Esophagus (tissue), 2 donors: ENCODE measurements around the gene ELAC2. TPM values are rescaled to one million over a fixed set of nuclear protein-coding genes. Genes with fewer than 3 reads are reported as not detected.
"Not testable (repeated sequence)": the region's sequence is repeated elsewhere in the genome, so short reads cannot be mapped to it uniquely, and the experiment has no call there.

Experiments used
- H3K27ac ChIP-seq, 2 donors: one replicate each; pipeline ENCODE4 v1.5.1; 2013; ENCODE audit warnings: low read depth in 2 of 2, mild to moderate bottlenecking in 2 of 2, inconsistent platforms in 1 of 2, low read length in 1 of 2, moderate library complexity in 1 of 2
- H3K27me3 ChIP-seq, 2 donors: one replicate each; pipeline ENCODE4 v1.6.1; 2013; ENCODE audit warnings: low read length in 2 of 2, control low read depth in 1 of 2, mild to moderate bottlenecking in 1 of 2; ENCODE audit not compliant: insufficient read depth in 2 of 2, control insufficient read depth in 1 of 2
- H3K36me3 ChIP-seq, 2 donors: one replicate each; pipeline ENCODE4 v1.6.1; 2013; ENCODE audit warnings: low read length in 1 of 2; ENCODE audit not compliant: control insufficient read depth in 2 of 2, insufficient read depth in 2 of 2
- H3K4me1 ChIP-seq, 2 donors: one replicate each; pipeline ENCODE4 v1.6.1; 2013; ENCODE audit warnings: low read length in 1 of 2; ENCODE audit not compliant: control insufficient read depth in 2 of 2, insufficient read depth in 2 of 2
- H3K4me3 ChIP-seq, 2 donors: one replicate each; pipeline ENCODE4 v1.5.1; 2013; ENCODE audit warnings: low read length in 2 of 2, mild to moderate bottlenecking in 2 of 2, low read depth in 1 of 2, moderate library complexity in 1 of 2
- H3K9me3 ChIP-seq, 2 donors: one replicate each; pipeline ENCODE4 v1.6.1; 2013; ENCODE audit warnings: mild to moderate bottlenecking in 2 of 2, low read depth in 1 of 2, low read length in 1 of 2, moderate library complexity in 1 of 2; ENCODE audit not compliant: control insufficient read depth in 2 of 2, insufficient read depth in 1 of 2
- WGBS, 2 donors: extraction: QIAGEN DNeasy Blood & Tissue Kit; methylation state at CpG; one replicate each; pipeline ENCODE4 v1.1.7; 2013; 5-methylcytosine and 5-hydroxymethylcytosine counted together
- polyA plus RNA-seq, 2 donors: library from polyadenylated mRNA; stranded (reverse); fragments of 200-250 nt; gene quantifications; one replicate each; pipeline ENCODE4 v1.2.3, GENCODE V29; 2013
- donor health status: healthy with polysubstance abuse.
- donor health status: Bipolar disorder and iron deficiency.

Gene ELAC2
- polyA plus RNA-seq, 2 donors = 27.3 to 37.3 TPM

DNA sequence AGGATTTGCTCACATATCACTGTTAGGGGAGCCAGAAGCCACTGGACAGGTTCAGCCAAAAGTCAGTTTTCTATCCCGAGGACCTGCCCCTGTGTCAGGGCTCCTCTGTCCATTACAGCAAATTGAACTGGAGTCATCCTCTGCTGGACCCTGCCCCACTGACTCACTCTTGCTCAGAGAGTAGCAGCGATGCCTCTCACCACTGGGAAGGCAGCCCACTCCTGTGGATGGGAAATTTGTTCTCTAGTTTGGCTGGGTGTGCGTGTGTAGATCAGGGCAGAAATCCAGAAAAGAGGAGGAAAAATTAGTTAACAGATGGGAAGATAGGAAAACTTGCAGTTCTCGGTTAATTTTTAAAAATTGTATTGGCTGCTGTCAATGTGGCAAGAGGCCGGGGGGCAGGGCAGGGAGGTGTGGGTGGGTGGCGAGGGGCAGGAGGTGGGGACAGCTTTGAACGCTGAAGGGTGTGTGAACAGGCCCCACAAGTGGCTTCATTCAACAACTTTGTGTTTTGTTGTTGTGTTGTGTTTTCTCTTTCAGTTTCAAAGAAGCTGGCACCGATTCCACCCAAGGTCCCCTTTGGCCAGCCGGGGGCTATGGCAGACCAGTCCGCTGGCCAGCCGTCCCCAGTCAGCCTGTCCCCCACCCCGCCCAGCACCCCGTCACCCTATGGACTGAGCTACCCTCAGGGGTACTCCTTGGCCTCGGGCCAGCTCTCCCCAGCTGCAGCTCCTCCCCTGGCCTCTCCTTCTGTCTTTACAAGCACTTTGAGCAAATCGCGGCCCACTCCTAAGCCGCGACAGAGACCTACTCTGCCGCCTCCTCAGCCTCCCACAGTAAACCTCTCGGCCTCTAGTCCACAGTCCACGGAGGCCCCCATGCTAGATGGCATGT lies 33.6 kb downstream of the ELAC2 start:
- Histone ChIP-seq H3K4me3 (no peak overlapping the region), H3K27ac (no peak overlapping the region), H3K27me3 (no peaks in the 10 kb centered on the region), H3K4me1 (peaks cover 0 to 5% of the 10 kb centered on the region in 2 donors), H3K9me3 (no peaks in the 10 kb centered on the region), H3K36me3 (no peaks in the 10 kb centered on the region)
- WGBS, 2 donors = 68 to 71% methylated on average over 20 to 21 of the region's 21 CpGs

DNA sequence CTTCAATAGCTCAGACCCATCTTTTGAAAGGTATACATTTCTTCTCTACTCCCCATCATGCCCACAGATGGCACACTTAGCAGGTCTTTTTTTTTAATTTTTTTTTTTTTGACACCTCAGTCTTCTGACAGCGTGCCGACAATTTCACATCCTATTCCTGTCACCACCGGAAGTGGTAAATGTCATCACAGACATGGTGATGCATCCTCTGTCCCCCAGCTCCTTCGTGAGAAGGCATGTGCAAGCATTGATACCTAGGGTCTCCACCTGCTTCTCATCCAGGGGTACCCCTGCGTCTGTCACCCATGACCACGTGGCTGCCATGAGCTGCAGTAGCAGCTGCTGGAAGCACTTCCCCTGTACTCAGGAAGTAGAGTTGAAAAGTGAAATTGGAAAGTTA lies 35.6 kb downstream of the ELAC2 start:
- Histone ChIP-seq H3K36me3 (no peaks in the 10 kb centered on the region), H3K27me3 (no peaks in the 10 kb centered on the region), H3K27ac (no peak overlapping the region), H3K4me1 (peaks cover 0 to 5% of the 10 kb centered on the region in 2 donors), H3K9me3 (no peaks in the 10 kb centered on the region), H3K4me3 (no peak overlapping the region)
- WGBS, 2 donors = 74 to 84% methylated on average over 6 of the region's 6 CpGs

DNA sequence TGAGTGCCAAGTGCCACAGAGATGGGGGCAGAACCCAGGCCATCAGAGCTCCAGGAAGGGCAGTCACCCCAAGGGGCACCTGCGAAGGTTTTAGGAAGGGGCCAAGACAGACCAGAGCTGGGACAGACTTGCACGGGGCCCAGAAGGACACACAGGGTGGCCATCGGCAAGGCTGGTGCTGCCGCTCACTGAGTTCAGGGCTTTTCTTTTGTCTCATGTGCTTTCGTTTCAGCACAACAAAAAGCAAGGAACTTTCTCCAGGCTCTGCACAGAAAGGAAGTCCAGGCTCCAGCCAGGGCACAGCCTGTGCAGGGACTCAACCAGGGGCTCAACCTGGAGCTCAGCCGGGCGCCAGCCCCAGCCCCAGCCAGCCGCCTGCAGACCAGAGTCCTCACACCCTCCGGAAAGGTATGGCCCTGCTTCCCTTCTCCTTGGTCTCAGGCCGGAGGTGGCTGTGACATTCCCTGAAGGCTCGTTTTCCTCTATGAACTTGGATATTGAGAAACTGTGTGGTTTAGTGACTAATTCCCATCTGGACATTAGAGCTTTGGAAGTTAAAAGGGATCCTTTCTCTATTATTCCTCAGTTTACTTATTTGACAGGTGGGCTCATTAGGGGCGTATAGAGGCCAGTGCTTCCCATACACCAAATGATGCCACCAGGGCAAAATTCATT lies 37.9 kb downstream of the ELAC2 start:
- H3K9me3 ChIP-seq = no peaks in the 10 kb centered on the region
- H3K27me3 ChIP-seq = no peaks in the 10 kb centered on the region
- peaks cover 0 to 4% of the 10 kb centered on the region in 2 donors for H3K4me1 ChIP-seq
- H3K27ac ChIP-seq = no peak overlapping the region
- 93 to 96% methylated on average over 12 of the region's 12 CpGs for WGBS, 2 donors
- H3K36me3 ChIP-seq = no peaks in the 10 kb centered on the region
- H3K4me3 ChIP-seq = no peak overlapping the region

DNA sequence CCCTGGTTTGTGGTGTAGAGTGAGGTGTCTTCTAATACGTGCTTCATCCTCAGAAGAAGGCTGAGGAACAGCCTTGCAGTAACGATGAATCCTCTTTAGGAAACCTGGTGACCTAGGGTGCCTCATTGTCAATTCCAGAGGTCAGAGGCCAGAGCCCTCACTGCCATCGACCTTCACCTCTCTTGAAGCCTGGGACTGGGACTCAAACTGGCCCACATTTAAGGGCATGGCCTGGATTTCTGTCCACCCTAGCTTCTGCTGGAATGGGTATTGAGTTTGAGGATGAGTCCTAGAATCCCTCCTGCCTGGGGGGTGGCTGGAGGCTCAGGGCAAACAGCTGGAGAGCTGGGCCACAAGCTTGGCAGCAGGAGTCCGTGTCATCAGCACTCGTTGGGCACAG lies 38.6 kb downstream of the ELAC2 start:
- Histone ChIP-seq H3K9me3 (no peaks in the 10 kb centered on the region), H3K4me1 (peaks cover 2 to 6% of the 10 kb centered on the region in 2 donors), H3K27ac (no peak overlapping the region), H3K27me3 (no peaks in the 10 kb centered on the region), H3K36me3 (no peaks in the 10 kb centered on the region), H3K4me3 (no peak overlapping the region)
- WGBS, 2 donors = 87 to 88% methylated on average over 5 of the region's 5 CpGs

DNA sequence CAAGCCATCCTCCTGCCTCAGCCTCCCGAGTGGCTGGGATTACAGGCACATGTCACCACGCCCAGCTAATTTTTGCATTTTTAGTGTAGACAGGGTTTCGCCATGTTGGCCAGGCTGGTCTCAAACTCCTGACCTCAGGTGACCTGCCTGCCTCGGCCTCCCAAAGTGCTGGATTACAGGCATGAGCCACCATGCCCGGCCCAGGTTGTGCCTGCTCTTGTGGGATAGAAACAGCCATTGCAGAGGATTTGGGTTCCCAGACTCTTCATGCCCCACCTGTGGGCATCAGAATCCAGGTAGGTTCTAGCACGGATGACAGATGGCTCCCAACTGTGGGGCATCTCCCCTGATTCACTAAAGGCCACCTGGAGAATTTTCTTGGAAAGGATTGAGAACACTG lies 39.0 kb downstream of the ELAC2 start:
- 90 to 91% methylated on average over 6 of the region's 6 CpGs for WGBS, 2 donors
- peaks cover 5 to 10% of the 10 kb centered on the region in 2 donors for H3K4me1 ChIP-seq
- H3K36me3 ChIP-seq, H3K9me3 ChIP-seq, H3K4me3 ChIP-seq, H3K27me3 ChIP-seq, H3K27ac ChIP-seq: not testable (repeated sequence)

DNA sequence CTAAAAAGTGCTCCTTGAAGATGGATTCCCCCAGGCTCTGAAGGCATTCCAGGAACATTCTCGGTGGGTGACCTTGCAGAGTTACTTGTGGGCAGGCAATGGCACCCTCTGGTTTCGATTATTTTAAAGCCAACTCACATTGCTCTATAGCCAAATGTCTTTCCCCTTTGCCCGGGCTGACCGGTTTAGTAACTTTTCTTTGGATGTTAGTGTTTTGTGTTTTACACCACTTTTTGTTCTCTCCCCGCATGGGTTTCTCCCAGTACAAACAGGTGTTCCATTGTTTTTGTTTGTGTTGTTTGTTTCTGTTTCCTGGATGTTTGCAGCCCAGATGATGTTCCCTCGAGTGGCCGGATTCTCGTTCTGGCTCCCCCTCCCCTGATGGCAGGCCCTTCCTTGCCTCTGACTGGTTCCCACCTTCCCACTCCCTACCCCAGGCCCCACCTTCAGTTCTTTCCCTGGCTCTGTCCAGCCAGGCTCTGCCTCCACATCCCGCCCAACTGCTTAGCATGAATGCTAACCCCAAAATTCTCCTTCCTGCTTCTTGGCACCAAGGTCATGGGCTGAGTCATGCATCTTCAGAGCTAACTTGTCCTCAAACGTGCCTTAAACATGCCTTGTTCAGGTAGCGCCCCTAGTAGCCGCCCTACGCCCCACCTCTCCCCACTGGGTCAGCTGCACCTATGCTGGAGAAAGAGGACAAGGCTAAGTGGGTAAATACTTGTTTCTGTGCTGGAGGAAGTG lies 40.6 kb downstream of the ELAC2 start:
- no peak overlapping the region for H3K4me3 ChIP-seq
- H3K27ac ChIP-seq = peak overlapping the region in 1 of 2 donors; percentile 58
- no peaks in the 10 kb centered on the region for H3K9me3 ChIP-seq
- no peaks in the 10 kb centered on the region for H3K36me3 ChIP-seq
- 51 to 58% methylated on average over 13 of the region's 13 CpGs for WGBS, 2 donors
- H3K4me1 ChIP-seq = peaks cover 5 to 14% of the 10 kb centered on the region in 2 donors
- H3K27me3 ChIP-seq = no peaks in the 10 kb centered on the region

DNA sequence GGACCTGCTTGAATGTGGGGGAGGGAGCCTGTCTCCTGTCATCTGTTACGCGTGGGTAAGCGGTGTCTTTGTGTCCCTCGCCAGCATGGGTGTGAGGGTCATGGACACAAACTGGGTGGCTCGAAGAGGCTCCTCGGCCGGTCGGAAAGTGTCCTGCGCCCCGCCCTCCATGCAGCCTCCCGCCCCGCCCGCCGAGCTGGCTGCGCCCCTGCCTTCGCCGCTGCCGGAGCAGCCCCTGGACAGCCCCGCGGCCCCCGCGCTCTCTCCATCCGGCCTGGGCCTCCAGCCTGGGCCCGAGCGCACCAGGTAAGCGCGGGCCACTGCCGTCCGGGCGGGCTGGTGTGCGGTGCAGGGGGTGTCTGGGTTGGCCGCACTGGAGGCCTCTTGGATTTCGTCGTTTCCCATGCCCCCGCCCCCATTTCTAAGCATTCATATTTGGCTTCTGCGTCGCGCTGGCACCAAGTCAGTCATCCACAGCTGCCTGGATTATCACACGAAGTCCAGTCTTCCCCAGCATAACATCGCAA lies 43.8 kb downstream of the ELAC2 start:
- 5 to 13% methylated on average over 38 to 40 of the region's 40 CpGs for WGBS, 2 donors
- H3K36me3 ChIP-seq = no peaks in the 10 kb centered on the region
- H3K4me3 ChIP-seq = peak overlapping the region; percentile 21 to 31
- peaks cover 5 to 14% of the 10 kb centered on the region in 2 donors for H3K4me1 ChIP-seq
- H3K27me3 ChIP-seq = no peaks in the 10 kb centered on the region
- H3K27ac ChIP-seq = no peak overlapping the region
- no peaks in the 10 kb centered on the region for H3K9me3 ChIP-seq

DNA sequence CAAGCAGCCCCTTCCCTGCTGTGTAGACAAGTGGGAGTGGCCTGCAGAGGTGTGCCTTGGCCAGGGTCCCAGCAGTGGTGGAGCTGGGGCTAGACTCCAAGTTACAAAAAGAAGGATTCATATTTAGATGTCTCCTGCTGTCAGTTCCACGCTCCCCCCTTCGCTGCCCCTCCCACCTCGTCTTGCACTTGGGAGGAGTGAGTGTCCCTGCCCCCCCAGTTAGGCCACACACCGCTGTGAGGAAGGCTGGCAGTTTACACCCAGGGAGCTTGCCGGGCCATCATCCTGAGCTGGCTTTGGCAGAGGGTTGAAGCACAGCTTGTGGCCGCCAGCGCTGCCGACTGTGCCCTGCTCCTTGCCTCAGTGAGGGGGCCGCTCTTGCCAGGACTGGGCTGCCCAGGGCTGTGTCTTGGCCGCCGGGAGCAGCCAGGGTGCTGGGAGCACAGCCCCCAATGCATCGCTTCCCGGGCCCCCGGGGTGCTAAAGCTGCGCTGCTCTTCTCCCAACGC lies 44.3 kb downstream of the ELAC2 start:
- no peaks in the 10 kb centered on the region for H3K27me3 ChIP-seq
- no peaks in the 10 kb centered on the region for H3K36me3 ChIP-seq
- H3K4me3 ChIP-seq = peak overlapping the region; percentile 21 to 31
- H3K9me3 ChIP-seq = no peaks in the 10 kb centered on the region
- no peak overlapping the region for H3K27ac ChIP-seq
- 5 to 16% methylated on average over 16 of the region's 16 CpGs for WGBS, 2 donors
- peaks cover 5 to 14% of the 10 kb centered on the region in 2 donors for H3K4me1 ChIP-seq

DNA sequence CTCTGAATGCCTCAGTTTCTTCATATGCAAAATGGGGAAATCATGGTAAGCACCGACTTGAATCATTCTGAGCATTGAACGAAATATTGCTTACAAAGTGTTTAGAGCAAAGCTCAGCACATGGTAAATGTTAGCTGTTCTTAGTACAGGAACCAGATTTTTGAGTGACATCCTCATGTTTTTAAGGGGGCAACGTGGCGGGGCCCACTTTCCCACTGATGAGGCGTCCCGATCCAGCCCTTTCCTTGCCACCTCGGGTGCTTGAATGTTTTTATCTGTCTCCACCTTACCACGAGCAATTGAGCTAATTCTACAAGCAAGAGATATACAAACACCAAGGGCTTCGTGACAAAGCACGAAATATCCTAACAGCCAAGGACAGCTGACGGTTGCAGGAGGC lies 49.9 kb downstream of the ELAC2 start:
- Histone ChIP-seq H3K4me3 (no peak overlapping the region), H3K9me3 (peaks cover 0 to 2% of the 10 kb centered on the region in 2 donors), H3K27ac (no peak overlapping the region), H3K36me3 (no peaks in the 10 kb centered on the region), H3K27me3 (no peaks in the 10 kb centered on the region), H3K4me1 (no peaks in the 10 kb centered on the region)
- 84 to 87% methylated on average over 11 of the region's 11 CpGs for WGBS, 2 donors
